HG03060 (cell line): ENCODE data around the gene FAM53B.

Experiments used
- ATAC-seq: cut with Tn5 transposase; IDR thresholded peaks from one replicate; pipeline ENCODE4 v1.9.1; 2021; ENCODE audit warnings: low read depth, moderate number of reproducible peaks; ENCODE audit not compliant: unreplicated experiment

Gene FAM53B

DNA sequence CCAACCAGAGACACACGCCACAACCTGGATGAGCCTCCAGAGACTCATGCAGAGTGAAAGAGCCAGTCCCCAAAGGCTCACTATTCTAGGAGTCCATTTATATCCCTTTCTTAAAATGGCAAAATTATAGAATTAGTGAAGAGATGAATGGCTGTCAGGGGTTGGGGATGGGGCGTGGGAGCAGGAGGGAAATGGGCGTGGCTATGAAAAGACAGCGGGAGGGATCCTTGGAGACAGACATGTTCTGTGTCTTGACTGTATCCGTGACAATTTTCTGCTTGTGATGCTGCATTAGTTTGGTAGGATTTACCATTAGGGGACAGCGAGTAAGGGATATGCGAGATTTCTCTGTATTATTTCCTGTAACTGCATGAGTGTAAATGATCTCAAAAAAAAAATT lies 33.0 kb downstream of the FAM53B start:
- ATAC-seq, result no peak

GRCh38 chr10:124710266-124710881 lies 33.8 kb downstream of the FAM53B start:
- no peak for ATAC-seq

DNA sequence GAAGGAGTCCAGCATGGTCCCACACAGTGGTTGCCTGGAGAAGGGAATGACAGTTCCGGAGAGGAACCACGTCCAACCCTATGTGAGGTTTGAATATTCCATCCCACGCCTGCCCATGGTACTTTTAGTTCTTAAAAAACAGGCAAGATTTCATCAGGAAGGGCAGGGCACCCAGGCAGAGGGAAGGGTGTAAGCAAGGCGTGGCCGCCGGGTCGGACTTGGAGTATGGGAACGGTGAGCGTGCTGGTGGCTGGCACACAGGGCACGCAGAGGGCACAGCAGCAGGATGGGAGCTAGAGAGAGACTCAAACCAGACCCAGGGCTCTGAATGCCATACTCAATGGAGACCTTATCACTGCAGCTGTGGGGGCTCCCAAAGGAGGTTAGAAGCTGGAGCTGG lies 34.3 kb downstream of the FAM53B start:
- no peak for ATAC-seq

- no peak for ATAC-seq
Measured at GRCh38 chr10:124708922-124709520, 35.2 kb downstream of the FAM53B start.

- no peak for ATAC-seq
Measured at GRCh38 chr10:124708246-124708779, 35.9 kb downstream of the FAM53B start.

DNA sequence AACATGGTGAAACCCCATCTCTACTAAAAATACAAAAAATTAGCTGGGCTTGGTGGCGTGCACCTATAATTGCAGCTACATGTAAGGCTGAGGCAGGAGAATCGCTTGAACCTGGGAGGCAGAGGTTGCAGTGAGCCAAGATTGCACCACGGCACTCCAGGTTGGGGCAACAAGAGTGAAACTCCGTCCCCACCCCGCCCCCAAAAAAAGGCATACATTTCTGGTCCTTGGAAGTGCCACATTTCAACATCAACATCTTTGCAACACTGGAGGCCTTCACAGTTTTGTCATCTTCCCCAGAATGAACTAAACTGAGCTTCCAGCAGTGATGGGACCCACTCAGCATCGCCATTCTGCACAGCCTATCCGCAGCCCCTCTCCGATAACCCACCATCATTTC lies 36.6 kb downstream of the FAM53B start:
- ATAC-seq, result no peak

GRCh38 chr10:124707144-124707467 lies 37.1 kb downstream of the FAM53B start:
- ATAC-seq, result no peak

- no peak for ATAC-seq
Measured at GRCh38 chr10:124706462-124707143, 37.6 kb downstream of the FAM53B start.

DNA sequence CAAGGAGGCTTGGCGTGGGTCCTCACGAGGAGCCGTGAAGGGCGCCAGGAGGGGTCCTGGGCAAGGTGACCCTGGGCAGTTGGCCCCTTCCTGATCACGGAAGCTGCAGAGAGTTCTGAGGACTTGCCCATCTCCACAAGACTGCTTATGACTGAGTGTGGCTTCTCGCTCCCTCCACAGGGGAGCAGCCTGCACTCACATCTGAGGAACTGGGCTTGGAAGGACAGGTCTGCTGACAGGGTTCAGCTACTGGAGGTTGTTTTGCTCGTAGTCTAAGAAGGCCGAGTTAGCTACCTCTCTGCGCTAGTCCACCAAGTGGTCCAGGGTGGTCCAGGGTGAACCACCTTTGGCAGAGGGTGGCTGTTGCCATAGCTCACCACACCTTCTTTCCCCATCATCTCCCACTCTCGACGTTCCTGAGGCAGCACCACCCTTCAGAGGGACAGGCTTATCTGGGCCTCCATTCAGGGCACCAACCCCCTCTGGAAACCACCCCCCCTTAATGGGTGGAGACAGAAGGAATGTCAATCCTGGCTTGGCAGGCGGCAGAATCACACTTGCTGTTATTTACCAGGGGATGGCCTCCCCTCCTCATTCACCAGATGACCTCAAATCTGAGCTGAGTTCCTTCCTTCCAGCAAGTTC lies 38.2 kb downstream of the FAM53B start:
- ATAC-seq, result no peak

GRCh38 chr10:124705381-124705740 lies 38.8 kb downstream of the FAM53B start:
- ATAC-seq, result no peak

- no peak for ATAC-seq
Measured at GRCh38 chr10:124704428-124705380, 39.5 kb downstream of the FAM53B start.

GRCh38 chr10:124703778-124704427 lies 40.3 kb downstream of the FAM53B start:
- no peak for ATAC-seq

DNA sequence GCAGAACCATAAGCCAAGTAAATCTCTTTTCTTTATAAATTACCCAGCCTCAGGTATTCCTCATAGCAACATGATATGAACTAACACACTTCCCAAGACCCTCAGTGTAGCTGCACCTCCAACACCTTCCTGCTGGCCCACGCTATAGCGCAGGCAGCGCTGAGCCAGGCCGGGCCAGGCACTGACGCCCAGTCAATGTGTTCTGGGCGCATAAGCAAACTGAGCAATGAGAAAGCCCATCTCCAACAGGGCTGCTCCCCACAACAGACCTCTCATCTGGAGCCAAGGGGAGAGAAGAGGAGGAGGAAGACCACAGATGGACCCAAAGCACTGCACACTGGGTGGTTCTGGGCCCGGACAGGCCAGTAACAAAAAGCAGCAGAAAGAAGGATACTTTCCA lies 40.8 kb downstream of the FAM53B start:
- ATAC-seq, result no peak

DNA sequence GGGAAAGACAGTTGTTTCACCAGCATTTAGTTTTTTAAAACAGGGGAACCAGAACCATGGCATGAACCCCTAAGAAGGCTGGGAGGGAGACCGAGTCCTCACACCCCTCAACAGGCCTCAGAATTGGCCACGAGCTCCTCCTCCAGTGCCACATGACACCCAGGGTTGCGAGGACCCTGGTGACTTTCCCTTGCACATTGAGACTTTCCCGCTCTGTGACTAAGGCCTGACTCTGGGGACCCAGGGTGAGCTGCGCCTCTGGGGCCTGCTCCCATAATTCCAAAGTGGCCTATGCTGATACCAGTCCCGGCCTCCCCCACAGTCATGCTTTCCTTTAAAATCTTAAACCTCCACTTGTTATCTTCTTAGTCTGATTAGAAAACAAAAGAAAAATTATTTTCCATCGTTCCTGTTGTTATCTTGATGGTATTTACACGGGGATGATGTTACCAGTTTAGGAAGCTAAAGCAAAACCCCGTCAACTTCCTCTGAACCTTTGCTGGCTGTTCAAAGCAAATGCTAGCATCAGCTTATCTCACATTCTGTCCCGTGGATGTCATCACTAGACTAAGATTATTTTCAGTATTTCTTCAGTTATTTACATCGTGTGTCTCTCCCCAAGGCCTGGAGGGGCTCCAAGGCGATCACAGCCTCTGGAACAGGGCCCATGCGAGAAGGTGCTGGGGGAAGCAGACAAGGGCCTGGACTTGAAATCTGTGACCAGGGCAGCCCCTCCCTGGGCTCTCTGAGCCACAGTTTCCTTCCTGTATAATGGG lies 42.1 kb downstream of the FAM53B start:
- no peak for ATAC-seq

- no peak for ATAC-seq
Measured at GRCh38 chr10:124701435-124701834, 42.7 kb downstream of the FAM53B start.

DNA sequence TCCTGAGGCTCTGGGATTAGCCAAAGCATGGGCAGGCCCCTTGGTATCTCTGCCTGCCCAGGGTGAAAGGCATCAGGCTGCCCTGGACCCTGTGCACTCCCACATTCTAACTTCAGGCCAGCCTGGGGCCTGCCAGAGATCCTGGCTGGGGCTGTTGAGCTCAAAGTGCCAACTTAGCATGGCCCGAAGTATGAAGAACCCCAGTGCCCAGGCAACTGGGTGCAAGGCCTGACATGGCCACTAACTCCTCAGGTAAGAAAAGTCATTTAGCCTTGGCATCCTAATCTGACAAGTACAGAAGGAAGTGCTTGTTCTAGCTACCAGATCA lies 43.2 kb downstream of the FAM53B start:
- ATAC-seq, result no peak

DNA sequence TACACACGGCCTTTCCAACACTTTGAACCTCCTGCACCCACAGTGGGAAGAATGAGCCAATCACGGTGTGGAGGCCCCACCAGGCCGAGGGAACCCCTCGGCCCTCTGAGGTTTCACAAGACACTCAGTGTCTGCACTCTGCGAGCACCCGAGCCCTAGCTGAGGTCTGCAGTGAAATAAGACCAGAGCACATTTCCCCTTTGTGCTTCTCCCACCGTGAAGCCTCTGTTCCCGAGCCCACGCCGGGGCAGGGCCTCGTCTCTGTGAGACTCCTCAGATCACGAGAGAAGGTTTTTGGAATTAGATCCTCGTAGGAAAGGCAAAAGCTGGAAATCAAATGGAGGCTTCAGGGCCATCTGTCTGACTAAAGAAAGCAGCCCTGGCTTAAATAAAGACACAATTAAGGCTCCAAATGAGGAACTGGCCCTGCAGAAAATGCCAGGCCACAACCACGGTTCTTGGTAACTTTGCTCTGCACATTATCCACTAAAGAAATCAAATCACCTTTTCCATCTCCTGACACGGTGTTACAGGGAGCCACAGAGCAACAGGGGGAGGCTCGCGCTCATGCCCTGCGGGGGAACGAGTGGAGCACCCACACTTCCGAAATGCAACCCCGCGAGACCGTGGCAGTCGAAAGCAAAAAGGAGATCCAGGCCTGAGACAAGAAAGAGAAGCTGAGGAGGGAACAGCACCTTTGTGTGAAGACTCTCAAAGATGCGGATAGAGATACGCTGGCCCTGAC lies 43.7 kb downstream of the FAM53B start:
- ATAC-seq, result no peak

GRCh38 chr10:124699471-124700292 lies 44.5 kb downstream of the FAM53B start:
- ATAC-seq, result no peak
